B cell (primary cell): Measurements from ENCODE around the gene GNG7. TPM values are rescaled to one million over a fixed set of nuclear protein-coding genes. Genes with fewer than 3 reads are reported as not detected.

Experiments used
- ATAC-seq: fragments of 200-7000 bp; cut with Tn5 transposase; one replicate; pipeline ENCODE4 v1.10.0; 2021; ENCODE audit warnings: low read depth, mild to moderate bottlenecking, moderate number of reproducible peaks, moderate library complexity
- CTCF ChIA-PET: fragments of 350-600 bp; sonication (Branson Sonifier 250); formaldehyde crosslinking; loops from one replicate; lab custom pipeline; 2021; ENCODE audit warnings: antibody characterized with exemption, inconsistent platforms; lab: Charles Lee
- POLR2A ChIA-PET: fragments of 350-600 bp; sonication (Branson Sonifier 250); formaldehyde crosslinking; loops from one replicate; lab custom pipeline; 2021; ENCODE audit warnings: antibody characterized with exemption; lab: Charles Lee
- DNase-seq: peaks from one replicate; pipeline ENCODE4 v3.0.0; 2013
- H2AFZ ChIP-seq: 2 replicates; pipeline ENCODE4 v1.6.1; 2012; ENCODE audit warnings: mild to moderate bottlenecking, low read depth, low read length; ENCODE audit not compliant: insufficient read depth, poor library complexity, severe bottlenecking
- H3K27ac ChIP-seq, 2 donors: 1 replicate in 1 of 2; 2 replicates in 1 of 2; pipeline ENCODE4 v1.5.1; 2012 to 2013; ENCODE audit warnings: low read length in 2 of 2, mild to moderate bottlenecking in 2 of 2, moderate library complexity in 1 of 2
- H3K27me3 ChIP-seq, 4 experiments: fragments of 200-600 bp in 1 of 4; sonication (generic) in 1 of 4; replicated peaks in 1 of 4; 1 replicate in 2 of 4; 2 replicates in 2 of 4; pipeline versions ENCODE4 v1.6.1 to v1.7.0; 2013 to 2016; ENCODE audit warnings: low read length in 3 of 4, mild to moderate bottlenecking in 2 of 4, mixed read lengths in 1 of 4, moderate library complexity in 1 of 4; ENCODE audit not compliant: insufficient read depth in 4 of 4, control insufficient read depth in 3 of 4; ENCODE audit errors: control extremely low read depth in 1 of 4
- H3K36me3 ChIP-seq, 2 experiments: replicated peaks in 1 of 2; 1 replicate in 1 of 2; 2 replicates in 1 of 2; pipeline versions ENCODE4 v1.6.1 to v1.7.1; 2013; ENCODE audit warnings: low read length in 1 of 2; ENCODE audit not compliant: insufficient read depth in 2 of 2, control insufficient read depth in 1 of 2; ENCODE audit errors: control extremely low read depth in 1 of 2, extremely low read depth in 1 of 2
- H3K4me1 ChIP-seq, 2 donors: fragments of 200-600 bp in 1 of 2; sonication (generic) in 1 of 2; 1 replicate in 1 of 2; 2 replicates in 1 of 2; pipeline versions ENCODE4 v1.5.1 to v1.6.1; 2013 to 2017; ENCODE audit warnings: low read length in 2 of 2; ENCODE audit not compliant: control insufficient read depth in 2 of 2, insufficient read depth in 2 of 2
- H3K4me2 ChIP-seq: replicated peaks from 2 replicates; pipeline ENCODE3; 2012; ENCODE audit warnings: mild to moderate bottlenecking, low read depth, low read length; ENCODE audit not compliant: poor library complexity, severe bottlenecking
- H3K4me3 ChIP-seq, 5 experiments: fragments of 200-600 bp in 1 of 5; sonication (generic) in 1 of 5; 1 replicate in 3 of 5; 2 replicates in 2 of 5; pipeline versions ENCODE4 v1.5.1 to v1.7.0; 2011 to 2016; ENCODE audit warnings: low read length in 4 of 5, mild to moderate bottlenecking in 4 of 5, low read depth in 2 of 5, control low read depth in 1 of 5, moderate library complexity in 1 of 5; ENCODE audit not compliant: insufficient read depth in 1 of 5; ENCODE audit errors: control extremely low read depth in 1 of 5, extremely low read depth in 1 of 5
- H3K79me2 ChIP-seq: fragments of 200-600 bp; sonication (generic); one replicate; pipeline ENCODE4 v1.6.0; 2016; ENCODE audit warnings: low read length; ENCODE audit not compliant: control insufficient read depth, insufficient read depth
- H3K9ac ChIP-seq: fragments of 200-600 bp; sonication (generic); 2 replicates; pipeline ENCODE4 v1.6.1; 2017; ENCODE audit warnings: mild to moderate bottlenecking, low read length, moderate library complexity
- H3K9me3 ChIP-seq, 3 donors: one replicate each; pipeline versions ENCODE4 v1.6.1 to v1.7.1; 2013; ENCODE audit warnings: low read length in 2 of 3; ENCODE audit not compliant: control insufficient read depth in 2 of 3, insufficient read depth in 1 of 3; ENCODE audit errors: control extremely low read depth in 1 of 3
- H4K20me1 ChIP-seq: 2 replicates; pipeline ENCODE4 v1.6.0; 2012; ENCODE audit warnings: mild to moderate bottlenecking, low read length; ENCODE audit not compliant: insufficient read depth, control insufficient read depth, poor library complexity, severe bottlenecking
- H3K27ac Mint-ChIP-seq: one replicate; pipeline ENCODE4 v1.8.0; 2021; ENCODE audit warnings: mixed read lengths
- H3K27me3 Mint-ChIP-seq: one replicate; pipeline ENCODE4 v1.8.0; 2021; ENCODE audit warnings: mixed read lengths
- H3K4me1 Mint-ChIP-seq: one replicate; pipeline ENCODE4 v1.8.0; 2021; ENCODE audit warnings: mixed read lengths
- H3K4me3 Mint-ChIP-seq: one replicate; pipeline ENCODE4 v1.8.0; 2021; ENCODE audit warnings: mixed read lengths
- H3K9me3 Mint-ChIP-seq: one replicate; pipeline ENCODE4 v1.8.0; 2022; ENCODE audit warnings: mixed read lengths; ENCODE audit not compliant: insufficient read depth
- CTCF ChIP-seq: fragments of 200-600 bp; IDR thresholded peaks from one replicate; pipeline ENCODE4 v1.8.0; 2022; ENCODE audit warnings: antibody characterized with exemption, mild to moderate bottlenecking
- EZH2 ChIP-seq: IDR thresholded peaks from 2 replicates; pipeline ENCODE4 v1.6.1; 2012; ENCODE audit warnings: borderline replicate concordance, low read depth, mild to moderate bottlenecking, moderate library complexity, low read length; ENCODE audit not compliant: insufficient read depth, poor library complexity, severe bottlenecking
- WGBS: methylation state at CpG from one replicate; pipeline ENCODE4 v1.1.5; 2013; ENCODE audit warnings: missing lambda C conversion rate; ENCODE audit not compliant: insufficient coverage; 5-methylcytosine and 5-hydroxymethylcytosine counted together
- intact Hi-C: fragments of 100-400 bp; cut with micrococcal nuclease; formaldehyde crosslinking; loops from one replicate; pipeline ENCODE4 v1.10.0; 2022
- polyA plus RNA-seq: library from polyadenylated mRNA; depleted of rRNA; stranded (reverse); fragments of >200 nt; gene quantifications from 2 replicates; pipeline ENCODE4 v1.2.3, GENCODE V29; 2012
- total RNA-seq, 2 donors: library from RNA; stranded (reverse); fragments of 120-200 nt in 1 of 2; gene quantifications; 1 replicate in 1 of 2; 2 replicates in 1 of 2; pipeline versions ENCODE4 v1.2.3 to v1.2.4, GENCODE V29; 2013 to 2022

Gene GNG7
- total and polyA plus RNA-seq, 2 donors (not counting 1 experiment from before 2014, with no cell fraction given): 76.3 to 153 TPM

- DNase-seq: no peak
- Histone ChIP-seq H3K9me3 (peaks cover 0 to 2% (median 0%) of the 10 kb centered on the region in 3 donors), H3K79me2 (peaks cover 85% of the 10 kb centered on the region), H3K4me3 (no peak overlapping the region), H4K20me1 (peaks cover 88% of the 10 kb centered on the region), H3K36me3 (peaks cover 0 to 19% of the 10 kb centered on the region in 2 experiments), H3K4me1 (peaks cover 23 to 37% of the 10 kb centered on the region in 2 donors), H3K4me2 (no peak overlapping the region), H3K27ac (no peak overlapping the region), H3K9ac (no peak overlapping the region), H2AFZ (no peak overlapping the region), H3K27me3 (no peaks in the 10 kb centered on the region)
- intact Hi-C loops: no loop called here
- peaks cover 43% of the 10 kb centered on the region for H3K4me1 Mint-ChIP-seq
- CTCF ChIA-PET: interaction anchor here (0.6 to 1.2 kb wide), 2 partner anchors 31 to 451 kb away, joined by 3 to 5 read pairs; no protein-coding TSS in a partner anchor
- no peak overlapping the region for H3K4me3 Mint-ChIP-seq
- no peak for ATAC-seq
- H3K9me3 Mint-ChIP-seq: no peaks in the 10 kb centered on the region
- POLR2A ChIA-PET: no interaction called here
- 95% methylated on average over 8 of the region's 8 CpGs for WGBS
- H3K27me3 Mint-ChIP-seq: no peaks in the 10 kb centered on the region
- no peak overlapping the region for H3K27ac Mint-ChIP-seq
- TF ChIP-seq CTCF (no peak), EZH2 (no peak)
Observed at GRCh38 chr19:2604747-2605329, 97.7 kb downstream of the GNG7 start.

GRCh38 chr19:2603334-2603733 lies 99.2 kb downstream of the GNG7 start:
- ChIA-PET CTCF (interaction anchor here (1.2 to 10.8 kb wide), 2 partner anchors 9 to 24 kb away, joined by 3 to 99 read pairs; no protein-coding TSS in a partner anchor), POLR2A (interaction anchor here (0.8 kb wide), 1 partner anchor 127 kb away, joined by 3 read pairs; the partner anchor contains the start of gene GADD45B)
- Histone ChIP-seq H3K4me2 (peak overlapping the region; percentile 18), H3K36me3 (peaks cover 0 to 12% of the 10 kb centered on the region in 2 experiments), H3K4me1 (peaks cover 19 to 33% of the 10 kb centered on the region in 2 donors), H3K9ac (no peak overlapping the region), H2AFZ (no peak overlapping the region), H3K79me2 (peaks cover 81% of the 10 kb centered on the region), H3K4me3 (no peak overlapping the region), H3K27me3 (no peaks in the 10 kb centered on the region), H3K27ac (no peak overlapping the region), H4K20me1 (peaks cover 85% of the 10 kb centered on the region), H3K9me3 (peaks cover 0 to 2% (median 0%) of the 10 kb centered on the region in 3 donors)
- ATAC-seq (no peak), DNase-seq (no peak)
- no peak overlapping the region for H3K4me3 Mint-ChIP-seq
- 83% methylated on average over 17 of the region's 17 CpGs for WGBS
- H3K27ac Mint-ChIP-seq: peak overlapping the region; percentile 10
- intact Hi-C loops: no loop called here
- H3K4me1 Mint-ChIP-seq: peaks cover 38% of the 10 kb centered on the region
- no peaks in the 10 kb centered on the region for H3K27me3 Mint-ChIP-seq
- no peak for TF ChIP-seq EZH2
- H3K9me3 Mint-ChIP-seq: no peaks in the 10 kb centered on the region
